ENCODE data around the gene NFKBIB. TPM values are rescaled to one million over a fixed set of nuclear protein-coding genes. Genes with fewer than 3 reads are reported as not detected.
A peak's percentile ranks its signal among the peaks of the same experiment; 100 is the strongest.

Gene NFKBIB
- total RNA-seq, 1 donor from 2014 or later, result 11.3 TPM

GRCh38 chr19:38904581-38905539, 5.1 kb downstream of the NFKBIB start:
- no peak for DNase-seq (ENCODE audit: low read depth in 2 of 2)

- no peak for DNase-seq (ENCODE audit: low read depth in 2 of 2)
Measured at GRCh38 chr19:38905620-38906019, 5.9 kb downstream of the NFKBIB start.

GRCh38 chr19:38907227-38907626, 7.5 kb downstream of the NFKBIB start:
- no peak for DNase-seq (ENCODE audit: low read depth in 2 of 2)

- DNase-seq (ENCODE audit: low read depth in 2 of 2), result no peak
Measured at GRCh38 chr19:38907670-38908069, 7.9 kb downstream of the NFKBIB start.

GRCh38 chr19:38908911-38909310, 9.1 kb downstream of the NFKBIB start:
- no peak for DNase-seq (ENCODE audit: low read depth in 2 of 2)

GRCh38 chr19:38910488-38910887, 10.7 kb downstream of the NFKBIB start:
- DNase-seq (ENCODE audit: low read depth in 2 of 2), result no peak

- DNase-seq (ENCODE audit: low read depth in 2 of 2), result no peak
Measured at GRCh38 chr19:38911388-38912001, 11.7 kb downstream of the NFKBIB start.

GRCh38 chr19:38912600-38913514, 13.1 kb downstream of the NFKBIB start:
- DNase-seq (ENCODE audit: low read depth in 2 of 2), result no peak

- DNase-seq (ENCODE audit: low read depth in 2 of 2), result no peak
Measured at GRCh38 chr19:38913958-38914357, 14.2 kb downstream of the NFKBIB start.

GRCh38 chr19:38915329-38916321, 15.9 kb downstream of the NFKBIB start:
- no peak for DNase-seq (ENCODE audit: low read depth in 2 of 2)

- no peak for DNase-seq (ENCODE audit: low read depth in 2 of 2)
Measured at GRCh38 chr19:38917516-38917915, 17.7 kb downstream of the NFKBIB start.

- DNase-seq (ENCODE audit: low read depth in 2 of 2), result peak in 1 of 2 donors; percentile 14
Measured at GRCh38 chr19:38917921-38918491, 18.2 kb downstream of the NFKBIB start.

- DNase-seq (ENCODE audit: low read depth in 2 of 2), result no peak
Measured at GRCh38 chr19:38918526-38918925, 18.8 kb downstream of the NFKBIB start.

GRCh38 chr19:38919837-38920601, 20.2 kb downstream of the NFKBIB start:
- no peak for DNase-seq (ENCODE audit: low read depth in 2 of 2)

- no peak for DNase-seq (ENCODE audit: low read depth in 2 of 2)
Measured at GRCh38 chr19:38920602-38921419, 21.0 kb downstream of the NFKBIB start.

GRCh38 chr19:38921420-38922274, 21.9 kb downstream of the NFKBIB start:
- no peak for DNase-seq (ENCODE audit: low read depth in 2 of 2)

- no peak for DNase-seq (ENCODE audit: low read depth in 2 of 2)
Measured at GRCh38 chr19:38922482-38922881, 22.7 kb downstream of the NFKBIB start.

GRCh38 chr19:38924388-38924787, 24.6 kb downstream of the NFKBIB start:
- DNase-seq (ENCODE audit: low read depth in 2 of 2), result no peak

All from lung microvascular endothelial cell (primary cell).